HEK293 (cell line): Measurements from ENCODE around the gene LYST.
A peak's percentile ranks its signal among the peaks of the same experiment; 100 is the strongest.

ENCODE experiments used
- CTCF ChIA-PET: fragments of 350-600 bp; formaldehyde crosslinking; extraction: SDS; loops from one replicate; lab custom pipeline; 2021; ENCODE audit warnings: antibody characterized with exemption; lab: Yijun Ruan, JAX
- POLR2A ChIA-PET: fragments of 300-600 bp; formaldehyde crosslinking; extraction: SDS; loops from one replicate; lab custom pipeline; 2020; ENCODE audit warnings: antibody characterized with exemption, inconsistent platforms; lab: Yijun Ruan, JAX
- H3K27ac ChIP-seq: fragments of 200-500 bp; sonication (Bioruptor generic); 2 replicates; pipeline ENCODE4 v1.5.1; 2014; ENCODE audit warnings: low read depth, low read length, control low read depth, inconsistent platforms; ENCODE audit errors: extremely low read depth
- H3K36me3 ChIP-seq, 2 experiments: fragments of 200-500 bp in 1 of 2; sonication (Bioruptor generic) in 1 of 2; 1 replicate in 1 of 2; 2 replicates in 1 of 2; pipeline ENCODE4 v1.5.1; 2014 to 2017; ENCODE audit warnings: inconsistent platforms in 2 of 2, low read length in 2 of 2; ENCODE audit not compliant: control insufficient read depth in 2 of 2, insufficient read depth in 1 of 2
- H3K4me1 ChIP-seq: fragments of 200-500 bp; sonication (Bioruptor generic); 2 replicates; pipeline ENCODE4 v1.5.1; 2014; ENCODE audit warnings: mild to moderate bottlenecking, low read length, inconsistent platforms; ENCODE audit not compliant: control insufficient read depth, insufficient read depth
- H3K4me3 ChIP-seq: 2 replicates; pipeline ENCODE4 v1.5.1; 2011; ENCODE audit warnings: low read depth, mild to moderate bottlenecking, control low read depth, low read length, moderate library complexity
- H3K9me3 ChIP-seq: fragments of 200-500 bp; sonication (Bioruptor generic); 2 replicates; pipeline ENCODE4 v1.5.1; 2014; ENCODE audit warnings: low read depth, low read length, inconsistent platforms; ENCODE audit not compliant: control insufficient read depth, insufficient read depth
- GFI1B ChIP-seq: fragments of 450-650 bp; formaldehyde crosslinking; IDR thresholded peaks from 2 replicates; pipeline ENCODE4 v1.5.1; 2016; ENCODE audit warnings: missing biosample characterization, missing genetic modification characterization
- GLI4 ChIP-seq: fragments of 450-650 bp; formaldehyde crosslinking; IDR thresholded peaks from 2 replicates; pipeline ENCODE4 v1.5.1; 2016; ENCODE audit warnings: missing biosample characterization, missing genetic modification characterization
- GLIS1 ChIP-seq: fragments of 450-650 bp; formaldehyde crosslinking; IDR thresholded peaks from 2 replicates; pipeline ENCODE4 v1.5.1; 2016; ENCODE audit warnings: missing biosample characterization, missing genetic modification characterization
- PRDM2 ChIP-seq: fragments of 450-650 bp; formaldehyde crosslinking; IDR thresholded peaks from 2 replicates; pipeline ENCODE4 v1.5.1; 2016; ENCODE audit warnings: missing biosample characterization, missing genetic modification characterization, borderline replicate concordance
- SCRT1 ChIP-seq: fragments of 450-650 bp; formaldehyde crosslinking; IDR thresholded peaks from 2 replicates; pipeline ENCODE4 v1.5.1; 2016; ENCODE audit warnings: missing biosample characterization, missing genetic modification characterization, borderline replicate concordance
- ZBTB17 ChIP-seq: fragments of 450-650 bp; formaldehyde crosslinking; IDR thresholded peaks from 2 replicates; pipeline ENCODE4 v1.5.1; 2016; ENCODE audit warnings: missing biosample characterization, missing genetic modification characterization
- ZBTB49 ChIP-seq: fragments of 450-650 bp; formaldehyde crosslinking; IDR thresholded peaks from 2 replicates; pipeline ENCODE4 v1.5.1; 2016; ENCODE audit warnings: missing biosample characterization, missing genetic modification characterization, low read depth
- ZFP3 ChIP-seq: fragments of 450-650 bp; formaldehyde crosslinking; IDR thresholded peaks from 2 replicates; pipeline ENCODE4 v1.5.1; 2016; ENCODE audit warnings: low read depth, missing biosample characterization, missing genetic modification characterization
- ZFP69B ChIP-seq: fragments of 450-650 bp; formaldehyde crosslinking; IDR thresholded peaks from 2 replicates; pipeline ENCODE4 v1.5.1; 2016; ENCODE audit warnings: missing biosample characterization, missing genetic modification characterization
- ZNF114 ChIP-seq: fragments of 450-650 bp; formaldehyde crosslinking; IDR thresholded peaks from 2 replicates; pipeline ENCODE4 v1.5.0; 2017; ENCODE audit warnings: missing biosample characterization, missing genetic modification characterization
- ZNF146 ChIP-seq: fragments of 450-650 bp; formaldehyde crosslinking; IDR thresholded peaks from 2 replicates; pipeline ENCODE4 v1.5.1; 2016; ENCODE audit warnings: missing biosample characterization, missing genetic modification characterization
- ZNF16 ChIP-seq: fragments of 450-650 bp; formaldehyde crosslinking; IDR thresholded peaks from 2 replicates; pipeline ENCODE4 v1.5.1; 2016; ENCODE audit warnings: low read depth, missing biosample characterization, missing genetic modification characterization
- ZNF169 ChIP-seq: fragments of 450-650 bp; formaldehyde crosslinking; IDR thresholded peaks from 2 replicates; pipeline ENCODE4 v1.5.1; 2016; ENCODE audit warnings: missing biosample characterization, missing genetic modification characterization
- ZNF366 ChIP-seq: fragments of 450-650 bp; formaldehyde crosslinking; conservative IDR thresholded peaks from 2 replicates; pipeline ENCODE4 v1.5.1; 2016; ENCODE audit warnings: missing biosample characterization, missing genetic modification characterization
- ZNF501 ChIP-seq: fragments of 450-650 bp; formaldehyde crosslinking; IDR thresholded peaks from 2 replicates; pipeline ENCODE4 v1.5.1; 2016; ENCODE audit warnings: missing biosample characterization, missing genetic modification characterization
- ZNF510 ChIP-seq: fragments of 450-650 bp; formaldehyde crosslinking; IDR thresholded peaks from 2 replicates; pipeline ENCODE4 v1.5.1; 2018; ENCODE audit warnings: mild to moderate bottlenecking, missing genetic modification characterization, missing biosample characterization; ENCODE audit not compliant: insufficient replicate concordance
- ZNF626 ChIP-seq: fragments of 450-650 bp; sonication (Bioruptor Pico); formaldehyde crosslinking; IDR thresholded peaks from 2 replicates; pipeline ENCODE4 v1.5.1; 2018; ENCODE audit warnings: missing biosample characterization, missing genetic modification characterization, inconsistent platforms
- ZNF654 ChIP-seq: fragments of 450-650 bp; formaldehyde crosslinking; IDR thresholded peaks from 2 replicates; pipeline ENCODE4 v1.5.1; 2016; ENCODE audit warnings: low read depth, missing biosample characterization, missing genetic modification characterization

Gene LYST

GRCh38 chr1:235883261-235883927, 16.7 kb upstream of the LYST start (continued):
- no peak for TF ChIP-seq ZNF169 (tag by site-specific recombination)
- no peak for TF ChIP-seq GLI4
- TF ChIP-seq GFI1B (tag by site-specific recombination), result peak; percentile 92
- TF ChIP-seq ZNF366 (tag by site-specific recombination), result peak; percentile 29; the same call in 1 of the 2 replicates

- Histone ChIP-seq H3K4me3 (no peak overlapping the region), H3K27ac (no peak overlapping the region), H3K4me1 (no peaks in the 10 kb centered on the region), H3K36me3 (no peaks in the 10 kb centered on the region), H3K9me3 (no peaks in the 10 kb centered on the region)
- TF ChIP-seq ZNF654 (no peak), PRDM2 (tag by site-specific recombination) (no peak), ZBTB49 (no peak), ZFP69B (tag by site-specific recombination) (no peak), ZNF146 (tag by site-specific recombination) (no peak), ZNF510 (tag by site-specific recombination) (no peak), SCRT1 (tag by site-specific recombination) (no peak), ZNF114 (tag by site-specific recombination) (no peak), ZNF16 (tag by site-specific recombination) (no peak), ZFP3 (tag by site-specific recombination) (no peak), ZNF626 (tag by site-specific recombination) (no peak), GLIS1 (no peak), ZNF501 (tag by site-specific recombination) (no peak), ZBTB17 (no peak)
- POLR2A ChIA-PET, result no interaction called here
- CTCF ChIA-PET, result interaction anchor here (0.6 to 0.9 kb wide), 3 partner anchors 14 to 421 kb away, joined by 3 read pairs; no protein-coding TSS in a partner anchor
Observed at GRCh38 chr1:235882816-235883215, 16.1 kb upstream of the LYST start.
